ENCODE measurements around the gene CAPNS2.
"Not testable (repeated sequence)": the region's sequence is repeated elsewhere in the genome, so short reads cannot be mapped to it uniquely, and the experiment has no call there.

Gene CAPNS2

GRCh38 chr16:55568207-55568606, 1.7 kb downstream of the CAPNS2 start:
- no peak for DNase-seq (ENCODE audit: low spot score)

GRCh38 chr16:55569025-55569424, 2.5 kb downstream of the CAPNS2 start:
- no peak for DNase-seq (ENCODE audit: low spot score)

- no peak for DNase-seq (ENCODE audit: low spot score)
Observed at GRCh38 chr16:55570159-55570558, 3.7 kb downstream of the CAPNS2 start.

GRCh38 chr16:55571191-55571897, 4.9 kb downstream of the CAPNS2 start:
- no peak for DNase-seq (ENCODE audit: low spot score)

GRCh38 chr16:55572439-55572838, 6.0 kb downstream of the CAPNS2 start:
- DNase-seq (ENCODE audit: low spot score) = no peak

- no peak for DNase-seq (ENCODE audit: low spot score)
Observed at GRCh38 chr16:55574811-55575210, 8.3 kb downstream of the CAPNS2 start.

- no peak for DNase-seq (ENCODE audit: low spot score)
Observed at GRCh38 chr16:55575496-55575895, 9.0 kb downstream of the CAPNS2 start.

- DNase-seq (ENCODE audit: low spot score) = no peak
Observed at GRCh38 chr16:55576384-55576783, 9.9 kb downstream of the CAPNS2 start.

- no peak for DNase-seq (ENCODE audit: low spot score)
Observed at GRCh38 chr16:55577887-55578286, 11.4 kb downstream of the CAPNS2 start.

- DNase-seq (ENCODE audit: low spot score) = no peak
Observed at GRCh38 chr16:55585631-55586030, 19.1 kb downstream of the CAPNS2 start.

DNA sequence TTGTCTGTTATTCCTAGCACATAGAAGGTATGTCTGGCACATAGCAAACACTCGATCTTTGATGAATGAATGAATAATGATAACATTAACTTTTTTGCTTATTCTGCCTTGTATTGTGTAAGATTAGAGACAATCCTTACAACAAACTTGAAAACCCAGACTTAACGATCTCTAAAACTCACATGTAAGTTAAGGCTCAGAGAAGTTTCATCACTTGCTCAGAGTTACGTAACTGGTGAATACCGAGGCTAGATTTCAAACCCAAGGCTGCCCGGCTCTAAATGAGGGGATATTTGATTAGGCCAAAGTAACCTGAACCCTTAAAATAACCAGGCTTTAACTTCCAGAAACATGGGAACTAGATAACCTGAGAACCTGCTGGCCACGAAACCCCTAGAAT, 22.3 kb downstream of the CAPNS2 start:
- no peak for DNase-seq (ENCODE audit: low spot score)

GRCh38 chr16:55592306-55592705, 25.8 kb downstream of the CAPNS2 start:
- DNase-seq (ENCODE audit: low spot score) = no peak

- no peak for DNase-seq (ENCODE audit: low spot score)
Observed at GRCh38 chr16:55597928-55598327, 31.4 kb downstream of the CAPNS2 start.

GRCh38 chr16:55605754-55606336, 39.4 kb downstream of the CAPNS2 start:
- DNase-seq (ENCODE audit: low spot score) = no peak

DNA sequence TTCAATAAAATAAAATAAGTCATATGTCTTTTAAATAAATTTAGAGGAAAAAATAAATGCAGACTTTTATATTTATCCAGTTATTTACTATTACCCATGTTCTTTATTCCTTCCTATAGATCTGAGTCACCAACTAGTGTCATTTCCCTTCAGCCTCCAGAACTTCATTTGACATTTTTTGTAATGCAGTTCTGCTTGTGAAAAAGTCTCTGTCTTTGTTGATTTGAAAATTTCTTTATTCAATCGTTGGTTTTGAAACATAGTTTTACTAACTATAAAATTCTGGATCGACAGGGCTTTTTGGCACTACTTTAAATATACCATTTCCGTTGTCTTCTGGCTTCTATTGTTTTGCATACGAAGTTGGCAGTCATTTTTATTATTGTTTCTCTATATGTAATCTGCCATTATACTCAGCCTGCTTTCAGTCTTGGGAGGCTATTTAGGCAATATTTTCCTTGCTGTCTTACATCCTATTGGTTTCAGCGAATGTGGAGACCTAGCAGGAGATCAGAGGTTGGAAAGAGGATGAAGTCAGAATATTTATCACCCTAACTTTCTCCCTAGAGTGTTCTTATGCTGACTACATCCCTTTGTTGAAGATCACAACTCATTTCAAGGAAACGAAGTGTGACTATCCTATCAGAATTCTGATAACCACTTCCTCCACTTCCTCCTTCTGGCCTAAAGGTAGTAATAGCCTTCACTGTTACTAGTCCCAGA, 47.3 kb downstream of the CAPNS2 start:
- no peak for DNase-seq (ENCODE audit: low spot score)

- no peak for DNase-seq (ENCODE audit: low spot score)
Observed at GRCh38 chr16:55615071-55615470, 48.6 kb downstream of the CAPNS2 start.

DNA sequence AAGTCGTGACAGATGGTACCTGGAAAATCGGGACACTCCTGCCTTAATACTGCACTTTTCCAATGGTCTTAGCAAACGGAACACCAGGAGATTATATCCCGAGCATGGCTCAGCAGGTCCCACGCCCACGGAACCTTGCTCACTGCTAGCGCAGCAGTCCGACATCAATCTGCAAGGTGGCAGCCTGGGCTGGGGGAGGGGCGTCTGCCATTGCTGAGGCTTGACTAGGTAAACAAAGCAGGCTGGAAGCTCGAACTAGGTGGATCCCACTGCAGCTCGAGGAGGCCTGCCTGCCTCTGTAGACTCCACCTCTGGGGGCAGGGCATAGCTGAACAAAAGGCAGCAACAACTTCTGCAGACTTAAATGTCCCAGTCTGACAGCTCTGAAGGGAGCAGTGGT, 49.2 kb downstream of the CAPNS2 start:
- not testable (repeated sequence) for DNase-seq (ENCODE audit: low spot score)
